ENCODE data around the gene TPSAB1. TPM values are rescaled to one million over a fixed set of nuclear protein-coding genes. Genes with fewer than 3 reads are reported as not detected.
"Not testable (repeated sequence)": the region's sequence is repeated elsewhere in the genome, so short reads cannot be mapped to it uniquely, and the experiment has no call there.

Gene TPSAB1
- total RNA-seq, 1 donor from 2014 or later, result not detected

DNA sequence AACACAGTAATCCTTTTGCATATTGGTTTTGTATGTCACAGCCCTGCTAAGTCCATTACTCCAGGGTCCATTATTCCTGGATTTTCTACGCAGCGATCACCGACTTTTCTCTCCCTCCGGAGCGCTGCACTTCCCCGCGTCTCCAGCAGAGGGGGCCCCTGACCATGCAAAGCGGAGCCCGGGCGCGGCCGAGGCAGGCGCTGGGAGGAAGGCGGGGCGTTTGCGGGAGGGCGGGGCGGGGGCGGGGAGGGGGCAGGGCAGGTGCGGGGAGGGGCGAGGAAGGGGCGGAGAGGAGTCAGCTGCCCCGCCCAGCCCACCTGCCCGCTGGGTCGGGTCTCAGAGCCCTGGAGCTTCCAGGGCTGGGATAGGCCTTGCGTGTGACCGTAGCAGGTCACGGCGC, 3.8 kb upstream of the TPSAB1 start:
- H3K27ac Mint-ChIP-seq; H3K36me3 Mint-ChIP-seq (ENCODE audit: low read depth); H3K4me1 Mint-ChIP-seq (ENCODE audit: low read depth); intact Hi-C loops (cut with micrococcal nuclease); DNase-seq (ENCODE audit: low spot score); H3K27me3 Mint-ChIP-seq (ENCODE audit: low read depth); H3K9me3 Mint-ChIP-seq; H3K4me3 Mint-ChIP-seq (ENCODE audit: low read depth): not testable (repeated sequence)

DNA sequence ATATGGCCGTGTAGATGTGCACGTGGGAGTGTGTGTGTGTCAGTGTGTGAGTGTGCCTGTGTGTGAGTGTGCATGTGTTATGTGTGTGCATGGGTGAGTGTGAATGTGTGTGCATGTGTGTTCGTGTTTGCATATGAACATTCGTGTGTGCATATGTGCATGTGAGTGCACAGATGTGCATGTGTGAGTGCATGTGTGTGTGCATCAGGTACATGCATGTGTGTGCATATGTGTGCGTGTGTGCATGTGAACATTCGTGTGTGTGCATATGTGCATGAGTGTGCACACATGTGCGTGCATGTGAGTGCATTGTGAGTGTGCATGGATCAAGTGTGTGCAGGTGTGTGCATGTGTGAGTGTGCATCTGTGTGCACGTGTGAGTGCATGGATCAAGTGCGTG, 2.5 kb upstream of the TPSAB1 start:
- Mint-ChIP-seq H3K4me1 (ENCODE audit: low read depth) (no peaks in the 10 kb centered on the region), H3K9me3 (no peaks in the 10 kb centered on the region), H3K27me3 (ENCODE audit: low read depth) (no peaks in the 10 kb centered on the region), H3K27ac (no peak overlapping the region), H3K36me3 (ENCODE audit: low read depth) (no peaks in the 10 kb centered on the region), H3K4me3 (ENCODE audit: low read depth) (no peak overlapping the region)
- DNase-seq (ENCODE audit: low spot score), result no peak
- intact Hi-C loops (cut with micrococcal nuclease), result no loop called here

DNA sequence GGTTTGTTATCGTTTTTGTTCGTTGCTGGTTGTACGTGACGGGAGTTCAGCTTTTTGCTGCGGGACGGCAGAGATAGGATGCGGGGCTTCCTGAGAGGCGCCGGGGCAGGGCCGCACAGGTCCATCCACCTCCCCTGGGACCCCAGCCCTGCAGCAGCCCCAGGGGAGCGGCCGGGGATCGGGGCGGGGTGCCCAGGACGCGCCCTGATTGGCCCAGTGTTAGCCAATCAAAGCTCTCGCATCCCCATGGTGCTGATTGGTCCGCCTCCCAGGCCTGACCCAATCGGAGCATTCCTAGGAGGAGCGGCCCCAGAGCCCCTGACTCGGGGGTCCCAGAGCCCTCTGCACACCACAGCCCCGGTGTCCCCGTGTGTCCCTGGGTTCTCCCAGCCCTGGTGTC, 1.6 kb upstream of the TPSAB1 start:
- H3K9me3 Mint-ChIP-seq; H3K36me3 Mint-ChIP-seq (ENCODE audit: low read depth); DNase-seq (ENCODE audit: low spot score); H3K27me3 Mint-ChIP-seq (ENCODE audit: low read depth); H3K4me3 Mint-ChIP-seq (ENCODE audit: low read depth); intact Hi-C loops (cut with micrococcal nuclease); H3K4me1 Mint-ChIP-seq (ENCODE audit: low read depth); H3K27ac Mint-ChIP-seq: not testable (repeated sequence)

DNA sequence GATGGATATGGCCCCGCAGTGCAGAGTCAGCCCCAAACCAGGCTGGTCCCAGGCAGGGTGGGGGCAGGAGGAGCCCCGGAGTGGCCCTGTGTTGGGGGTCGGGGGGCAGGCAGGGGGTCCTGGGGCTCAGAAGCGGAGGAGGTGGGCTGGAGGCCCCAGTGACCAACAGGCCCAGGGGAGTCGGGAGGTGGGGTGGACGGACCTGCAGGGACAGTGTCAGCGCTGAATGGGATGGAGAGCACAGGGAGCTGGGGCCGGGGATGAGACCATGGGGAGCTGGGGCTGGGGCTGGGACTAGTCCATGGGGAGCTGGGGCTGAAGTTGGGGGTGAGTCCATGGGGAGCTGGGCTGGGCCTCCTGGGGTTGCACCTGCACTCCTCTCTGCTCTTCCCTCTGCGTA, 930 bp upstream of the TPSAB1 start:
- DNase-seq (ENCODE audit: low spot score); H3K4me3 Mint-ChIP-seq (ENCODE audit: low read depth); H3K27ac Mint-ChIP-seq; H3K27me3 Mint-ChIP-seq (ENCODE audit: low read depth); H3K4me1 Mint-ChIP-seq (ENCODE audit: low read depth); H3K9me3 Mint-ChIP-seq; H3K36me3 Mint-ChIP-seq (ENCODE audit: low read depth); intact Hi-C loops (cut with micrococcal nuclease): not testable (repeated sequence)

DNA sequence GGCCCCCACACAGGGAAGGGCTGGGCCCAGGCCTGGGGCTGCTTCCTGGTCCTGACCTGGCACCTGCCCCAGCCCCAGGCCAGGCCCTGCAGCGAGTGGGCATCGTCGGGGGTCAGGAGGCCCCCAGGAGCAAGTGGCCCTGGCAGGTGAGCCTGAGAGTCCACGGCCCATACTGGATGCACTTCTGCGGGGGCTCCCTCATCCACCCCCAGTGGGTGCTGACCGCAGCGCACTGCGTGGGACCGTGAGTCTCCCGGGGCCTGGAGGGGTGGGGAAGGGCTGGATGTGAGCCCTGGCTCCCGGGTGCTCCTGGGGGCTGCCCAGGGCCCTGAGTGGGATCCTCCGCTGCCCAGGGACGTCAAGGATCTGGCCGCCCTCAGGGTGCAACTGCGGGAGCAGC, 576 bp downstream of the TPSAB1 start:
- intact Hi-C loops (cut with micrococcal nuclease); H3K27me3 Mint-ChIP-seq (ENCODE audit: low read depth); H3K4me3 Mint-ChIP-seq (ENCODE audit: low read depth); H3K4me1 Mint-ChIP-seq (ENCODE audit: low read depth); DNase-seq (ENCODE audit: low spot score); H3K9me3 Mint-ChIP-seq; H3K27ac Mint-ChIP-seq; H3K36me3 Mint-ChIP-seq (ENCODE audit: low read depth): not testable (repeated sequence)

DNA sequence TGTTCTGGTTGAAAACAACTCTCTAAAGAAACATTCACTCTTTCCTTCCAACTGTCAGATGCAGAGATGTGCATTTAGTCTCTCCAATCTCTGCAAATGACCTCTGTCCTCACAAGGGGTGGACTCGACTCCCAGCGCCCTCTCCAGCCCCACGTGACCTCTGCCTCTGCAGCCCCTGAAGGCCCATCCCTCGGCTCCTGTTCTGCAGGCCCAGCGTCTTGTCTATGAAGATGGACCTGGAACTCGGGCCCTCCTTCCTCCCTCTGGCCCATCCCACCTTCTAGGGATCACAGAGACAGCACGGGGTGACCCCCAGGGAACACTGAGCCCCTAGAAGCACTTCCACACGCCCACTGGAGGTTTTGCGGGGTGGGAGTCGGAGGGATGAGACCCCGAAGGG, 2.9 kb downstream of the TPSAB1 start:
- H3K9me3 Mint-ChIP-seq; H3K36me3 Mint-ChIP-seq (ENCODE audit: low read depth); intact Hi-C loops (cut with micrococcal nuclease); H3K27ac Mint-ChIP-seq; H3K4me1 Mint-ChIP-seq (ENCODE audit: low read depth); DNase-seq (ENCODE audit: low spot score); H3K4me3 Mint-ChIP-seq (ENCODE audit: low read depth); H3K27me3 Mint-ChIP-seq (ENCODE audit: low read depth): not testable (repeated sequence)

DNA sequence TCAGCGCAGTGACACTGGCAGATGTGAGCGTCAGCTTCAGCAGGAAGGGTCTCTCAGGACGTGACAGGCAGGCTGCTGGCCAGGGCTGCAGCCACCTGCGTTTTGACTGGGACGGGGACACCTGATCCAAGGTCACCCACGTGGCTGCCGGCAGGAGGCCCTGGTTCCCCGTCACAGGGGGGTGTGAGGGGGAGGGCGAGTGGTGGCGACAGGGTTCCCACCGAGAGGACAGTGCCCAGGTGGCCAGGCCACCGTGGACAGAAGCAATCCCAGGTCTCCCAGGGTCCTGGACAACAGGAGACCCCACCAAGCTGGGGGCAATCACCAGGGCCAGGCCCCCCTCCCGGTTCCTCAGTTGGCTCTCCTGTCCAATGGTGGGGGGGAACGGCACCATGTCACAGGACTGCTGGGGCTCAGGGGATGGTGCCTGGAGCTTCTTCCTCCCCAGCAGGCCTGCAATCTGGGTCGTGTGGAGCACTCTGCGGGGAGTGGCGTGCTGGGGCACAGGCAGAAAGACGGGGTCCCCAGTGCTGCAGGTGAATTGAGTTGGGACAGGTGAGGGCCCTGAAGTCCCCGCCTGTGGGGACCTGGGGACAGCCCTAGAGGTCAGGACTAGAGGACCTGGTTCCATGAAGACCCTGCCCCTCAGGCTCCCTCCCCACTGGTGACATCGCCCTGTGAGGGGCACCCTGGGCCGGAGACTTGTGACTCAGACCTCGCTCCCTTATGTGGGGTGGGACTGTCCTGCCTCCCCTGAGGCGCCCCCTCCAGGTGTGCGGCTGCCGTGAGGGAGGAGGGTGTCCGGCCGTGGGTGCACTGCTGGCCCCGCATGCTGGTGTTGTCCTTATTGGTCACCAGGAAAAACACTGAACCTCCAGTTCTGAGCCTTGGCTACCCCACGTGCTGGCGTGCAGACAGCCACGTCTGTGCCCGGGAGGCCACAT, 3.7 kb downstream of the TPSAB1 start:
- H3K4me3 Mint-ChIP-seq (ENCODE audit: low read depth); H3K27ac Mint-ChIP-seq; intact Hi-C loops (cut with micrococcal nuclease); H3K4me1 Mint-ChIP-seq (ENCODE audit: low read depth); H3K36me3 Mint-ChIP-seq (ENCODE audit: low read depth); DNase-seq (ENCODE audit: low spot score); H3K27me3 Mint-ChIP-seq (ENCODE audit: low read depth); H3K9me3 Mint-ChIP-seq: not testable (repeated sequence)

DNA sequence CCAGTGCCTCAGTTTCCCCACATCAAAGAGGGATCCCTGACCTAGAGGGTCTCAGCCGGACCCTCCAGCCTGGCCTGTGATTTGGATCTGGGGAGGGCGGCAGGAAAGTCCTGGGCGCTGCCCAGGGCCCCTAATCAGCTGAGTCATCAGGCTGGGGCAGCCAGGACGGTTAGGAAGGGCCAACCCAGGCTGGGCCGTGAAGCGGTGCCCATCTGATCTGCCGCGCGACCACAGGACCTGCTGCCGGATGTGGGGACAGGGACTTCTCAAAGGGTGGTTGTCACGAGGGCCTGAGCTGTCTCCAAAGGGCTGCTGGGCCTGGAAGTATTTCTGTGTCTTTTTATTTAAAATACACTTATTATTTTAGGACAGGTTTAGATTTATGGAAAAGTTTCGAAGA, 4.4 kb downstream of the TPSAB1 start:
- peaks cover 2% of the 10 kb centered on the region for H3K27me3 Mint-ChIP-seq (ENCODE audit: low read depth)
- no peak overlapping the region for H3K27ac Mint-ChIP-seq
- intact Hi-C loops (cut with micrococcal nuclease), result no loop called here
- H3K4me1 Mint-ChIP-seq (ENCODE audit: low read depth), result no peaks in the 10 kb centered on the region
- no peaks in the 10 kb centered on the region for H3K9me3 Mint-ChIP-seq
- H3K4me3 Mint-ChIP-seq (ENCODE audit: low read depth), result no peak overlapping the region
- DNase-seq (ENCODE audit: low spot score), result no peak
- H3K36me3 Mint-ChIP-seq (ENCODE audit: low read depth), result no peaks in the 10 kb centered on the region

DNA sequence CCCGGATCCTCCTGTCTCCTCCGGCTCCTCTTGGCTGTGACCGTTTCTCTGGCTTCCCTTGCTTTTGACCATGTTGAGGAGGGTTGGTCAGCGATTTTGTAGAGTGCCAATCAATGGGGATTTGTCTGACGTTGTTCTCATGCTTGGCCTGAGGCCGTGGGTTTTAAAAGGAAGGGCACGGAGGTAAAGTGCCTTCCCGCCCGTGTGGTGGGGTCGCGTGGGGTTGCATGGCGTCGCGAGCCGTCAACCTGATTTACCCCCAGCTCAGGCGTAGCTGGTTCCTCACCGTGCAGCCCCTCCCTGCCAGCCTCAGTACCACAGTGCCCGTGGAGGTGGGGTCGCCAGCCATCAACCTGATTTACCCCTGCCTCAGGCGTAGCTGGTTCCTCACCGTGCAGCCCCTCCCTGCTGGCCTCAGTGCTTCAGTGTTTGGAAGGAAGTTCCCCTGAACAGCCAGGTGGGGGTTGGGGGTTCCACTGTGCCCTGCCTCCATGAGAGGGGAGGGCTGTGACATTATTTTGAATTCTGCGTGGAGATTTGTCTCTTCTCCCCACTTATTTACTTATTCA, 5.0 kb downstream of the TPSAB1 start:
- Mint-ChIP-seq H3K27ac (no peak overlapping the region), H3K36me3 (ENCODE audit: low read depth) (no peaks in the 10 kb centered on the region), H3K4me3 (ENCODE audit: low read depth) (no peak overlapping the region), H3K9me3 (no peaks in the 10 kb centered on the region), H3K27me3 (ENCODE audit: low read depth) (peaks cover 2% of the 10 kb centered on the region), H3K4me1 (ENCODE audit: low read depth) (no peaks in the 10 kb centered on the region)
- no peak for DNase-seq (ENCODE audit: low spot score)
- intact Hi-C loops (cut with micrococcal nuclease), result no loop called here

DNA sequence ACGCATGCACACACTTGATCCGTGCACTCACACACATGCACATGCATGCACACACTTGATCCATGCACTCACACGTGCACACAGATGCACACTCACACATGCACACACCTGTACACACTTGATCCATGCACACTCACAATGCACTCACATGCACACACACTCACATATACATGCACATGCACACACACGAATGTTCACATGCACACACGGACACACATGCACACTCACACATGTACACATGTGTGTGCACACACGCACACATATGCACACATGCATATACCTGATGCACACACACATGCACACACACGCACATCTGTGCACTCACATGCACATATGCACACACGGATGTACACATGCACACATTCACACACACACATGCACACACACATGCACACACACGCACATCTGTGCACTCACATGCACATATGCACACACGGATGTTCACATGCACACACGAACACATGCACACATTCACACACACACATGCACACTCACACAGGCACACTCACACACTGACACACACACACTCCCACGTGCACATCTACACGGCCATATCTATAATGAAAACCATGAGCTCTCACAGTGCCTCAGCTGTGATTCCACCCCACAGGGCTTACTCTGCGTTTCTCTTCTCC, 7.5 kb downstream of the TPSAB1 start:
- intact Hi-C loops (cut with micrococcal nuclease); H3K9me3 Mint-ChIP-seq; DNase-seq (ENCODE audit: low spot score); H3K4me3 Mint-ChIP-seq (ENCODE audit: low read depth); H3K27ac Mint-ChIP-seq; H3K36me3 Mint-ChIP-seq (ENCODE audit: low read depth); H3K4me1 Mint-ChIP-seq (ENCODE audit: low read depth); H3K27me3 Mint-ChIP-seq (ENCODE audit: low read depth): not testable (repeated sequence)

DNA sequence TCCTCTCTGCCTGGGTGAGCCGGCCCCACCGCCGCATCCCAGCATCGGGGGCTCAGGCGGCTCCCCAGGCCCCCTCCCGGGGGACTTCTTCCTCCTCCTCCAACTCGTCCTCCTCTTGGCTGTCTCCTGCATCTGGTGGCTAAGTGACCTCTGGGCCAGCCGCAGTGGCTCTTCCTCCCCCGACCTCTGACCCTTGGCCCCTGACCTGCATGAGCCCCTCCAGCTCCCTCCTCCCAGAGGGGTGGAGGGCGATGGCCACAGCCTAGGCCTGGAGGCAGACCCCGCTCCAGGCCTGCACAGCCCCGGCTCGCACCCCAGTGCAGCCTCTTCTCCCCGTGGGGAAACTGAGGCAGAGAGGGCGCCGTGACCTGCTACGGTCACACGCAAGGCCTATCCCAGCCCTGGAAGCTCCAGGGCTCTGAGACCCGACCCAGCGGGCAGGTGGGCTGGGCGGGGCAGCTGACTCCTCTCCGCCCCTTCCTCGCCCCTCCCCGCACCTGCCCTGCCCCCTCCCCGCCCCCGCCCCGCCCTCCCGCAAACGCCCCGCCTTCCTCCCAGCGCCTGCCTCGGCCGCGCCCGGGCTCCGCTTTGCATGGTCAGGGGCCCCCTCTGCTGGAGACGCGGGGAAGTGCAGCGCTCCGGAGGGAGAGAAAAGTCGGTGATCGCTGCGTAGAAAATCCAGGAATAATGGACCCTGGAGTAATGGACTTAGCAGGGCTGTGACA, 8.7 kb downstream of the TPSAB1 start:
- intact Hi-C loops (cut with micrococcal nuclease); H3K36me3 Mint-ChIP-seq (ENCODE audit: low read depth); H3K4me1 Mint-ChIP-seq (ENCODE audit: low read depth); H3K27me3 Mint-ChIP-seq (ENCODE audit: low read depth); H3K4me3 Mint-ChIP-seq (ENCODE audit: low read depth); H3K27ac Mint-ChIP-seq; H3K9me3 Mint-ChIP-seq; DNase-seq (ENCODE audit: low spot score): not testable (repeated sequence)

DNA sequence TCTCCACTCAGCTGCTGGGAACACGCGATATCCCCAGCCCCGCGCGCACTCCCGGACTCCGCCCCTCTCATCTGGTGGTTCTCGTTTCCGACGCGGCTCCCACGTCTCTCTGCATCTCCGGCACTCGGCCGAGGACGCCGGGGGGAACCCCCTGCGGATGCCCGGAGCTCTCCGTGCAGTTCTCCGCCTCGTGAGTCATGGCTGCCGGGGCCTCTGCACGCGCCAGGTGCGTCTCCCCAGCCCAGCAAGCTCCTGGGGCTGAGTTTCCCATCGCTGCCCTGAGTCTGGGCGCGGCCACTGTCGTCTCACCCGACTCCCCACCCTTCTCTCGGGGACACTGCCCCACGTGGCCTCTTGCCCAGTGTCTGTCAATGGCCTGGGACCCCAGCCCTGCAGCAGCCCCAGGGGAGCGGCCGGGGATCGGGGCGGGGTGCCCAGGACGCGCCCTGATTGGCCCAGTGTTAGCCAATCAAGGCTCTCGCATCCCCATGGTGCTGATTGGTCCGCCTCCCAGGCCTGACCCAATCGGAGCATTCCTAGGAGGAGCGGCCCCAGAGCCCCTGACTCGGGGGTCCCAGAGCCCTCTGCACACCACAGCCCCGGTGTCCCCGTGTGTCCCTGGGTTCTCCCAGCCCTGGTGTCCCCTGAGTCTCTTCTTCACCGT, 13.3 kb downstream of the TPSAB1 start:
- H3K4me3 Mint-ChIP-seq (ENCODE audit: low read depth); H3K27me3 Mint-ChIP-seq (ENCODE audit: low read depth); H3K36me3 Mint-ChIP-seq (ENCODE audit: low read depth); H3K4me1 Mint-ChIP-seq (ENCODE audit: low read depth); H3K9me3 Mint-ChIP-seq; intact Hi-C loops (cut with micrococcal nuclease); DNase-seq (ENCODE audit: low spot score); H3K27ac Mint-ChIP-seq: not testable (repeated sequence)

Measured in activated T-helper 2 cell treated with anti-CD3 and anti-CD28 coated beads, Interferon-gamma antibody, Interleukin-2, Interleukin-4, amounts not matched to agents 10 μg/mL and 5 μg/mL and 100 μg/mL, durations not matched to agents 14 hours and 24 hours and 36 hours (primary cell).